Loucy (cell line): ENCODE results near the gene PAPPA2.

Experiments used
- EZH2phosphoT487 ChIP-seq: fragments of 200-600 bp; IDR thresholded peaks from 2 replicates; pipeline ENCODE4 v1.6.1; 2018; ENCODE audit warnings: antibody characterized with exemption, mild to moderate bottlenecking, moderate library complexity, borderline replicate concordance
- TF ChIP-seq, protein P1 (sequence below): fragments of 200-600 bp; sonication (generic); conservative IDR thresholded peaks from 2 replicates; pipeline ENCODE4 v1.5.1; 2014; ENCODE audit warnings: mild to moderate bottlenecking, antibody characterized with exemption, low read length

- TF ChIP-seq, protein P1, sequence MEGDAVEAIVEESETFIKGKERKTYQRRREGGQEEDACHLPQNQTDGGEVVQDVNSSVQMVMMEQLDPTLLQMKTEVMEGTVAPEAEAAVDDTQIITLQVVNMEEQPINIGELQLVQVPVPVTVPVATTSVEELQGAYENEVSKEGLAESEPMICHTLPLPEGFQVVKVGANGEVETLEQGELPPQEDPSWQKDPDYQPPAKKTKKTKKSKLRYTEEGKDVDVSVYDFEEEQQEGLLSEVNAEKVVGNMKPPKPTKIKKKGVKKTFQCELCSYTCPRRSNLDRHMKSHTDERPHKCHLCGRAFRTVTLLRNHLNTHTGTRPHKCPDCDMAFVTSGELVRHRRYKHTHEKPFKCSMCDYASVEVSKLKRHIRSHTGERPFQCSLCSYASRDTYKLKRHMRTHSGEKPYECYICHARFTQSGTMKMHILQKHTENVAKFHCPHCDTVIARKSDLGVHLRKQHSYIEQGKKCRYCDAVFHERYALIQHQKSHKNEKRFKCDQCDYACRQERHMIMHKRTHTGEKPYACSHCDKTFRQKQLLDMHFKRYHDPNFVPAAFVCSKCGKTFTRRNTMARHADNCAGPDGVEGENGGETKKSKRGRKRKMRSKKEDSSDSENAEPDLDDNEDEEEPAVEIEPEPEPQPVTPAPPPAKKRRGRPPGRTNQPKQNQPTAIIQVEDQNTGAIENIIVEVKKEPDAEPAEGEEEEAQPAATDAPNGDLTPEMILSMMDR, result no peak
- no peak for TF ChIP-seq EZH2phosphoT487
Measured at GRCh38 chr1:176638713-176639526, 175.9 kb downstream of the PAPPA2 start.
